T47D (cell line): Measurements from ENCODE around the gene THRB.

Source experiments
- DNase-seq, 2 experiments: peaks; one replicate each; pipeline versions ENCODE4 v3.0.0 to v3.0.0-alpha.2; 2011 to 2012; ENCODE audit warnings: low read depth in 1 of 2, low spot score in 1 of 2
- JUND ChIP-seq: IDR thresholded peaks from 2 replicates; pipeline ENCODE4 v1.6.1; 2012; ENCODE audit warnings: low read depth
- in situ Hi-C: cut with HindIII; loops from 2 replicates; pipeline ENCODE4 v1.10.0; 2016; ENCODE audit warnings: low sequenced_read_pairs, low pct_unique_long_range_greater_than_20kb

The THRB gene

DNA sequence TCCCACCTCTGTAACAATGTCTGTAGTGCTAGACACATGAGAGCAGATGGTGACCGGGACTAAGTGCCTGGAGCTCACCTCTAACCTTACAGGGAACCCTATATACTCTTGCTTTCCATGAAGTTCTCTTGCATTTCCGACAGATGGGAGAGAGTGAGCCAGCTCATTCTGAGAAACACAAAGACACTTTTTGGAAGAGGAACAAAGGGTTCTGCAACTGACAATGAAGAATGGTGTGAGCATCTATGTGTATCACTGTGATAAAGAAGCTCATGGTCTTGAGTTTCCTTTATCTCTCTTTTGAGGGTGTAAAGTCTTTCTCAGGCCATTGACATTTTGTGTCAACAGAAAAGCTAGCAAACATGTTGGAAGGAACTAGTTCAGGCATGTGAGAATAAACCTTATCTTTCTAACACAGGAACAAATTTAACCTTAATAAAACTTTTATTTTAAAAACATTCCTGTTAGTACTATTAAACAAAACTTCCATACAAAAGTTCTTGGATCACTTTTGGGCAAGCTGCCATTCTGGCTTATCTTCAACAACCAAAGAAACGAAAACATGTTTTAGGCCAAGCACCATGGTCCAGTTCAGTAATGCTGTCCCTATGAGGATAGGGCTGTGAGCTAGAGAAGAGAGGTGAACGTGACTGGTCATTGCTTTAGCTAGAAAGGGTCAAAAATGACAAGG is 142.7 kb downstream of the THRB start:
- in situ Hi-C loops = no loop called here
- no peak for TF ChIP-seq JUND
- DNase-seq = no peak

- in situ Hi-C loops = no loop called here
- no peak for TF ChIP-seq JUND
- no peak for DNase-seq
These were observed 145.2 kb downstream of the THRB start for GRCh38 chr3:24349367-24350019.

- no peak for DNase-seq
- no peak for TF ChIP-seq JUND
- in situ Hi-C loops = no loop called here
These were observed 146.3 kb downstream of the THRB start for GRCh38 chr3:24348348-24348747.

DNA sequence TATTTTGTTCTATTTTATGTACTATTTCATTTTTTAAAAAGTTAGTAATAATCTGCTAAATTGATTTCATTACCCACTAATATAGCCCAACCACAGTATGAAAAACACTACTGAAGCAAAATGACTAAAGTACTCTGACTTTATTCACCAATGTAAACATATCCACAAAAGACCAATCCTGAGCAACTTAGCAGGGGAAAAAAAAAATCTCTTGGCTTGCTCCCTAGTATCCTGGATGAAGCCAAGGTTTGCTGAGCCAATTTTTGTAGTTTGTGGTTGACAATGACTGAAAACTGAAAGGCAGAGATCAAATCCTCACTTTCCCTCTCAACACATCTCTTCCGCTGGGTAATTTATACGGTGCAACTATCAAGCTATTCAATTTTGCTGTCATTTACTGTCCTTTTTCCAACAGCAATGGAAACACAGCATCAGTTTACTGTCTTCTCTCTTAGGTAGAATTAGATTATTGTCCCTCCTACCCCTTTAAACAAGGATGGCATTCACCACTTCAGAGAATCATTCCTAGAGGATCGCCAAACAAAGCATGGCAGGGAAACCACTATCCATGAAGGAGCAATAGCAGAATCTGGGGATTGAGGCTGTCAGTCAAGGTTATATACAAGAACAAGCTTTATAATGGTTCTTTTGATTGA is 149.7 kb downstream of the THRB start:
- no peak for TF ChIP-seq JUND
- no peak for DNase-seq
- in situ Hi-C loops = no loop called here

GRCh38 chr3:24343084-24343783 is 151.4 kb downstream of the THRB start:
- TF ChIP-seq JUND = no peak
- in situ Hi-C loops = no loop called here

GRCh38 chr3:24342275-24342674 is 152.4 kb downstream of the THRB start:
- in situ Hi-C loops = no loop called here
- DNase-seq = no peak
- TF ChIP-seq JUND = no peak

More at GRCh38 chr3:24343084-24343783, 151.4 kb downstream of the THRB start:
- peak in 1 of 2 experiments; percentile 52 for DNase-seq

- in situ Hi-C loops = no loop called here
- no peak for DNase-seq
- no peak for TF ChIP-seq JUND
These were observed 153.0 kb downstream of the THRB start for GRCh38 chr3:24341668-24342067.

GRCh38 chr3:24340966-24341365 is 153.7 kb downstream of the THRB start:
- in situ Hi-C loops = no loop called here
- DNase-seq = no peak
- TF ChIP-seq JUND = no peak

- no peak for DNase-seq
- no peak for TF ChIP-seq JUND
- in situ Hi-C loops = no loop called here
These were observed 154.5 kb downstream of the THRB start for GRCh38 chr3:24340161-24340560.

- no peak for DNase-seq
- in situ Hi-C loops = no loop called here
- TF ChIP-seq JUND = no peak
These were observed 155.3 kb downstream of the THRB start for GRCh38 chr3:24339266-24339825.

GRCh38 chr3:24338409-24339130 is 156.1 kb downstream of the THRB start:
- no peak for TF ChIP-seq JUND
- DNase-seq = no peak
- in situ Hi-C loops = no loop called here

GRCh38 chr3:24336101-24336500 is 158.5 kb downstream of the THRB start:
- no peak for DNase-seq
- in situ Hi-C loops = no loop called here
- TF ChIP-seq JUND = no peak
